Measurements from ENCODE around the gene GPX7.

GRCh38 chr1:52580283-52580682 is 21.9 kb upstream of the GPX7 start:
- no peak for TF ChIP-seq CTCF (IDR thresholded peaks at IDR 0.05)
- TF ChIP-seq POLR2A (IDR thresholded peaks at IDR 0.05): no peak
- TF ChIP-seq EP300 (IDR thresholded peaks at IDR 0.05): no peak

All from ovary (tissue), 3 donors.